ENCODE data around the gene CCDC170. TPM values are rescaled to one million over a fixed set of nuclear protein-coding genes. Genes with fewer than 3 reads are reported as not detected.

Gene CCDC170
- total RNA-seq, 4 donors from 2014 or later: 0.22 to 1.1 (median 1.1) TPM; not detected in 1

DNA sequence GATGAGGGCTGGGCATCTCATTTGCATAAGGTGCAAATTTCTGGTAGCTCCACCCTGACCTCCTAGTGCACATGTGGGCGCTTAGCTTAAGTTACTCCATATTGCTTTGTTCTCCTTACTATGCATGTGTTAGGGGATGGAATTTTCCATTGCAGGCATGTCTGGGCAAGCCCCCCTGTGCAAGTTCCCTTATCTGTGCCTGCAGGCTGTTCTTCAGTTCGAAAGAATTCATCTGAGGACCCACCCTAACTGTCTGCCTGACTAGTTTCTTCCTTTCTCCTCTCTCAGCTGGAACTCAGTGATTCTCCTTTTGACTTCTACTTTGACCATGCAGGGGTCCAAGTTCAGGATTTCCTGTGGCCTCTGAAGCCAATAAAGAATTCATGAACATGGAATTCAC lies 30.2 kb downstream of the CCDC170 start:
- DNase-seq (ENCODE audit: low spot score in 2 of 2): no peak
- WGBS, 2 donors: 58 to 66% methylated on average over 2 of the region's 2 CpGs

DNA sequence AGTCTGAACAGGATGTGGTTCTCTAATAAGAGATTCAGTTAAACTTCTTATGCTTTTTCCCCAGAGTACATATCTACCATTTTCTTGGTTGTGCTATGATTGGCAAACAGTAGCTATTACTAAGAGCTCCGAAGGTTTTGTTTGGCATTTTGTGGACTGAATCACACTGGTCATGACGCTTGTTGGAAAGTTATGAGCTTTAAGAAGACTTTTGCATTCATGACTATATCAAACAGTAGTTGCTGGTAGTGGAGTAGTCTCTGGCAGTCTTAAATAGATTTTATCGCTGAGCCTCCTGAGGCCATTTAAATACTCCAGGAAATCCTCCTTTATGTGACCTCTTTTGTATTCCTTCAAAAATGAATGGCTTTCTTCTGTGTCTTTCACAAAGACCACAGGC lies 40.8 kb downstream of the CCDC170 start:
- H3K4me3 ChIP-seq (ENCODE audit: low read depth, poor library complexity, severe bottlenecking): no peak overlapping the region
- TF ChIP-seq, protein P1, sequence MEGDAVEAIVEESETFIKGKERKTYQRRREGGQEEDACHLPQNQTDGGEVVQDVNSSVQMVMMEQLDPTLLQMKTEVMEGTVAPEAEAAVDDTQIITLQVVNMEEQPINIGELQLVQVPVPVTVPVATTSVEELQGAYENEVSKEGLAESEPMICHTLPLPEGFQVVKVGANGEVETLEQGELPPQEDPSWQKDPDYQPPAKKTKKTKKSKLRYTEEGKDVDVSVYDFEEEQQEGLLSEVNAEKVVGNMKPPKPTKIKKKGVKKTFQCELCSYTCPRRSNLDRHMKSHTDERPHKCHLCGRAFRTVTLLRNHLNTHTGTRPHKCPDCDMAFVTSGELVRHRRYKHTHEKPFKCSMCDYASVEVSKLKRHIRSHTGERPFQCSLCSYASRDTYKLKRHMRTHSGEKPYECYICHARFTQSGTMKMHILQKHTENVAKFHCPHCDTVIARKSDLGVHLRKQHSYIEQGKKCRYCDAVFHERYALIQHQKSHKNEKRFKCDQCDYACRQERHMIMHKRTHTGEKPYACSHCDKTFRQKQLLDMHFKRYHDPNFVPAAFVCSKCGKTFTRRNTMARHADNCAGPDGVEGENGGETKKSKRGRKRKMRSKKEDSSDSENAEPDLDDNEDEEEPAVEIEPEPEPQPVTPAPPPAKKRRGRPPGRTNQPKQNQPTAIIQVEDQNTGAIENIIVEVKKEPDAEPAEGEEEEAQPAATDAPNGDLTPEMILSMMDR (IDR thresholded peaks at IDR 0.05): no peak
- no peak for TF ChIP-seq POLR2A (IDR thresholded peaks at IDR 0.05)
- no peak for DNase-seq (ENCODE audit: low spot score in 2 of 2)
- 64 to 77% methylated on average over 3 of the region's 3 CpGs for WGBS, 2 donors
- intact Hi-C loops (cut with DNase I; ENCODE audit: low total_unique reads): no loop called here

More for the DNA sequence above, 30.2 kb downstream of the CCDC170 start:
- H3K4me3 ChIP-seq (ENCODE audit: low read depth, poor library complexity, severe bottlenecking): no peak overlapping the region
- TF ChIP-seq, protein P1 (IDR thresholded peaks at IDR 0.05): no peak
- TF ChIP-seq POLR2A (IDR thresholded peaks at IDR 0.05): no peak
- intact Hi-C loops (cut with DNase I; ENCODE audit: low total_unique reads): no loop called here

DNA sequence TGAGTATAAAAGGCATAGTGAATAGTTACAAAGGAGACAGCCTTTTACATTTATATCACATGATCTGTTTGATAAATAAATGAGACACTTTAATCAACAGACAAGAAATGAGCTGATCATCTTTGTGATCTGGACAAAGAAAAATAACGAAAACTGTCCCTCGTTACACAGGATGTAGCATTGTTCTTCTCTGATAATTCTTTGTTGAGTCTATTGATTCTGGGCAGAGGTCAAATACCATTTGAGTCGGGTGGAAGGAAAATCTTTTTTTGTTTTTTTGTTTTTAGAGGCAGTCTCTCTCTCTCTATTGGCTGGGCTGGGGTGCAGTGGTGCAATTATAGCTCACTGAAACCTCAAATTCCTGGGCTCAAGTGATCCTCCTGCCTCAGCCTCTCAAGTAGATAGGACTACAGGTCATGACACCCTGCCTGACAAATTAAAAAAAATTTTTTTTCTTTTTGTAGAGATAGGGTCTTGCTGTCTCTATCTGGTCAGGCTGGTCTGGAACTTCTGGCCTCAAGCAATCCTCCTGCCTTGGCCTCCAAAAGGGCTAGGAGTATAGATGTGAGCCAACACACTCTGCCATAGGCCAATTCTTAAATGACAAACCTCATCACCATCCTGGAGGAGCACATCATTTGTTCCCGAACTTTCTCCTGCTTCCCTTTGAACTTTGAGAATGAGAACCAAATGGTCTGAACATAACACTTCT lies 41.8 kb downstream of the CCDC170 start:
- WGBS, 2 donors: 73% methylated on average over 4 of the region's 4 CpGs
- DNase-seq (ENCODE audit: low spot score in 2 of 2): no peak
- no peak overlapping the region for H3K4me3 ChIP-seq (ENCODE audit: low read depth, poor library complexity, severe bottlenecking)
- intact Hi-C loops (cut with DNase I; ENCODE audit: low total_unique reads): no loop called here
- TF ChIP-seq, protein P1 (IDR thresholded peaks at IDR 0.05): no peak
- no peak for TF ChIP-seq POLR2A (IDR thresholded peaks at IDR 0.05)

DNA sequence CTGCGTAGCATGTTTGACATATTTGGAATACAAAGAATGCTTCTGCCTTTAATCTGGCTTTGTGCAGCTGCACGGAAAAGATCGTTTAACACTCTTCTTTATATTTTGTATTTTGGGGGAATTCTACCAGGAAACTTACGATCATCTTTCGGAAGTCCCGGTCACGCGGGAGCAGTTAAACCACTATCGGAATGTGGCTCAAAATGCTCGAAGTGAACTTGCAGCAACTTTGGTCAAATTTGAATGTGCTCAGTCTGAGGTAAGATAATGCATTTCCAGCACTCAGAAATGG lies 42.3 kb downstream of the CCDC170 start:
- 85 to 88% methylated on average over 10 of the region's 10 CpGs for WGBS, 2 donors
- no peak for DNase-seq (ENCODE audit: low spot score in 2 of 2)
- no peak overlapping the region for H3K4me3 ChIP-seq (ENCODE audit: low read depth, poor library complexity, severe bottlenecking)
- intact Hi-C loops (cut with DNase I; ENCODE audit: low total_unique reads): no loop called here
- TF ChIP-seq, protein P1 (IDR thresholded peaks at IDR 0.05): no peak
- TF ChIP-seq POLR2A (IDR thresholded peaks at IDR 0.05): no peak

DNA sequence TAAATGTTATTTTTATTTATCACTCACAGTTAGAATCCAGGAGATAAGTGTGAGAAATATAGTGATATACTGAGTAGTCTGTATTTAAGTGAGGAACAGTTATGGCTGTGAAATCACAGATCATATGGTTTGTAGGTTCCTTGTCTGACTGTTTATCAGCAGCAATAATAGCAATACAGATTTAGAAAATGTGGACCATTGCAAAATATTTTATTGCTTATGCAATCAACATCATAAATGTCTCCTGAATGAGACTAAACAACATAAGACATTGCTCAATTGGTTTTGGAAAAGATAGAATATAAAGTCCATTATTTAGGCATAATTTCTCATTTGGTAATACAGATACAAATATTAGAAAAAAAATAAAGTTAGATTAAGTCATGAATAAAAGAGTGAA lies 43.7 kb downstream of the CCDC170 start:
- DNase-seq (ENCODE audit: low spot score in 2 of 2): no peak
- intact Hi-C loops (cut with DNase I; ENCODE audit: low total_unique reads): no loop called here
- H3K4me3 ChIP-seq (ENCODE audit: low read depth, poor library complexity, severe bottlenecking): no peak overlapping the region
- no peak for TF ChIP-seq POLR2A (IDR thresholded peaks at IDR 0.05)
- TF ChIP-seq, protein P1 (IDR thresholded peaks at IDR 0.05): no peak

All from lower leg skin (tissue), 4 donors.